GM12878 (cell line): ENCODE results near the gene NID1. TPM values are rescaled to one million over a fixed set of nuclear protein-coding genes. Genes with fewer than 3 reads are reported as not detected.

Experiments
- ATAC-seq: fragments of 200-7000 bp; cut with Tn5 transposase; 3 replicates; pipeline ENCODE4 v1.9.1; 2020; ENCODE audit warnings: mild to moderate bottlenecking, moderate library complexity
- BruUV-seq: library from RNA; stranded (reverse); fragments of 400-500 nt; replicated peaks from 2 replicates; lab custom pipeline; 2021; lab: Mats Ljungman, UMichigan
- CTCF ChIA-PET: fragments of 300-600 bp; sonication (Branson Sonifier 250); formaldehyde crosslinking; extraction: SDS; loops from one replicate; lab custom pipeline; 2021; ENCODE audit warnings: inconsistent platforms; lab: Yijun Ruan, JAX
- POLR2A ChIA-PET: fragments of 350-600 bp; formaldehyde crosslinking; extraction: SDS; loops from one replicate; lab custom pipeline; 2021; ENCODE audit warnings: inconsistent platforms; lab: Charles Lee
- RAD21 ChIA-PET: fragments of 300-600 bp; sonication (Branson Sonifier 250); formaldehyde crosslinking; loops from one replicate; lab custom pipeline; 2023; ENCODE audit warnings: antibody characterized with exemption; ENCODE audit not compliant: unreplicated experiment; lab: Charles Lee
- SMC1A ChIA-PET: fragments of 300-600 bp; sonication (Branson Sonifier 250); formaldehyde crosslinking; loops from one replicate; lab custom pipeline; 2023; ENCODE audit not compliant: unreplicated experiment, uncharacterized antibody; lab: Charles Lee
- DNase-seq: peaks from one replicate; pipeline ENCODE4 v3.0.0-alpha.2; 2011; ENCODE audit warnings: low read depth, low spot score
- FAIRE-seq: peaks from 3 replicates; lab custom pipeline; 2011; peaks lifted over from hg19 to GRCh38; lab: Jason Lieb, UNC
- H2AFZ ChIP-seq: 2 replicates; pipeline ENCODE4 v1.6.0; 2011; ENCODE audit warnings: low read depth, low read length, control low read depth; ENCODE audit not compliant: control insufficient read depth
- H3K27ac ChIP-seq: 2 replicates; pipeline ENCODE4 v1.5.1; 2011; ENCODE audit warnings: control low read depth; ENCODE audit not compliant: control insufficient read depth, insufficient read depth
- H3K27me3 ChIP-seq, 2 experiments: replicated peaks in 1 of 2; 2 replicates each; pipeline versions ENCODE4 v1.6.0 to v1.6.1; 2011; ENCODE audit warnings: low read length in 1 of 2; ENCODE audit not compliant: control insufficient read depth in 2 of 2, insufficient read depth in 2 of 2
- H3K36me3 ChIP-seq, 2 experiments: 2 replicates each; pipeline ENCODE4 v1.5.1; 2011; ENCODE audit warnings: low read length in 1 of 2; ENCODE audit not compliant: control insufficient read depth in 2 of 2, insufficient read depth in 2 of 2
- H3K4me1 ChIP-seq: 2 replicates; pipeline ENCODE4 v1.6.1; 2011; ENCODE audit warnings: mild to moderate bottlenecking, low read length, moderate library complexity, mixed read lengths; ENCODE audit not compliant: control insufficient read depth, insufficient read depth
- H3K4me2 ChIP-seq: 2 replicates; pipeline ENCODE4 v1.6.0; 2011; ENCODE audit warnings: control low read depth; ENCODE audit not compliant: control insufficient read depth, insufficient read depth
- H3K4me3 ChIP-seq: fragments of 200-600 bp; sonication (generic); 2 replicates; pipeline ENCODE4 v1.5.1; 2016
- H3K79me2 ChIP-seq: 2 replicates; pipeline ENCODE4 v1.6.0; 2011; ENCODE audit warnings: low read length; ENCODE audit not compliant: control insufficient read depth, insufficient read depth
- H3K9ac ChIP-seq: 2 replicates; pipeline ENCODE4 v1.8.0; 2011; ENCODE audit warnings: low read length, control low read depth, mixed read lengths; ENCODE audit not compliant: control insufficient read depth, insufficient read depth
- H3K9me3 ChIP-seq: replicated peaks from 3 replicates; pipeline ENCODE4 v1.5.1; 2011; ENCODE audit warnings: mild to moderate bottlenecking, low read length; ENCODE audit not compliant: control insufficient read depth, insufficient read depth
- H4K20me1 ChIP-seq: 2 replicates; pipeline ENCODE4 v1.6.0; 2011; ENCODE audit not compliant: control insufficient read depth, insufficient read depth
- BHLHE40 ChIP-seq, 2 experiments: fragments of 450-650 bp in 1 of 2; IDR thresholded peaks; 2 replicates each; pipeline ENCODE4 v1.6.1; 2011 to 2017; ENCODE audit warnings: low read depth in 2 of 2, borderline replicate concordance in 1 of 2, improper control_type of control experiment in 1 of 2, low read length in 1 of 2, mild to moderate bottlenecking in 1 of 2
- CBFB ChIP-seq: IDR thresholded peaks from 2 replicates; pipeline ENCODE4 v1.6.1; 2016; ENCODE audit warnings: antibody characterized with exemption, low read depth
- CHD2 ChIP-seq: IDR thresholded peaks from 2 replicates; pipeline ENCODE4 v1.6.1; 2011; ENCODE audit warnings: low read depth, low read length, improper control_type of control experiment, borderline replicate concordance
- CTCF ChIP-seq, 3 experiments: IDR thresholded peaks in 2 of 3; conservative IDR thresholded peaks in 1 of 3; 2 replicates each; pipeline ENCODE4 v1.5.1; 2011; ENCODE audit warnings: low read depth in 3 of 3, low read length in 3 of 3, mild to moderate bottlenecking in 3 of 3, control low read depth in 2 of 3, moderate library complexity in 2 of 3, inconsistent platforms in 1 of 3, mixed read lengths in 1 of 3; ENCODE audit not compliant: control insufficient read depth in 2 of 3, insufficient read depth in 1 of 3; ENCODE audit errors: extremely low read depth in 1 of 3
- EGR1 ChIP-seq, 2 experiments: IDR thresholded peaks; 1 replicate in 1 of 2; 2 replicates in 1 of 2; pipeline ENCODE4 v1.6.1; 2011 to 2012; ENCODE audit warnings: low read depth in 2 of 2, low read length in 2 of 2, borderline replicate concordance in 1 of 2, mild to moderate bottlenecking in 1 of 2, moderate library complexity in 1 of 2
- IRF4 ChIP-seq: IDR thresholded peaks from 2 replicates; pipeline ENCODE4 v1.6.1; 2011; ENCODE audit warnings: low read depth, low read length
- KDM1A ChIP-seq: fragments of 200-600 bp; sonication (generic); IDR thresholded peaks from 2 replicates; pipeline ENCODE4 v1.6.1; 2016; ENCODE audit warnings: borderline replicate concordance
- NFIC ChIP-seq: IDR thresholded peaks from 2 replicates; pipeline ENCODE4 v1.6.1; 2012; ENCODE audit warnings: low read depth, mild to moderate bottlenecking, inconsistent platforms, low read length, moderate library complexity
- PBX3 ChIP-seq: IDR thresholded peaks from 2 replicates; pipeline ENCODE4 v1.6.1; 2011; ENCODE audit warnings: mild to moderate bottlenecking, low read depth, low read length, moderate library complexity; ENCODE audit not compliant: insufficient replicate concordance
- RAD21 ChIP-seq: IDR thresholded peaks from 2 replicates; pipeline ENCODE4 v1.6.1; 2011; ENCODE audit warnings: mild to moderate bottlenecking, low read depth, low read length, moderate library complexity; ENCODE audit not compliant: insufficient read depth
- RAD51 ChIP-seq: fragments of 450-650 bp; IDR thresholded peaks from 2 replicates; pipeline ENCODE4 v1.6.1; 2016; ENCODE audit warnings: moderate library complexity, mild to moderate bottlenecking, inconsistent platforms
- RFX5 ChIP-seq: IDR thresholded peaks from 2 replicates; pipeline ENCODE4 v1.6.1; 2011; ENCODE audit warnings: low read depth, low read length, improper control_type of control experiment
- SPI1 ChIP-seq: IDR thresholded peaks from 2 replicates; pipeline ENCODE4 v1.6.1; 2011; ENCODE audit warnings: low read depth, mild to moderate bottlenecking, low read length, moderate library complexity, borderline replicate concordance; ENCODE audit not compliant: insufficient read depth
- STAT1 ChIP-seq: fragments of 450-650 bp; conservative IDR thresholded peaks from 2 replicates; pipeline ENCODE4 v1.6.1; 2014; ENCODE audit warnings: antibody characterized with exemption, mild to moderate bottlenecking
- ZBED1 ChIP-seq: IDR thresholded peaks from 2 replicates; pipeline ENCODE4 v1.6.1; 2016; ENCODE audit warnings: borderline replicate concordance
- WGBS: methylation state at CpG from one replicate; pipeline ENCODE4 v1.1.6; 2016; ENCODE audit warnings: low lambda C conversion rate; ENCODE audit not compliant: insufficient replicate concordance, insufficient coverage; ENCODE audit errors: missing lambda C conversion rate; 5-methylcytosine and 5-hydroxymethylcytosine counted together
- in situ Hi-C: fragments of 300-500 bp; cut with MboI; formaldehyde crosslinking; loops from 9 replicates; pipeline ENCODE4 v1.14.3; 2018; ENCODE audit warnings: mixed read lengths
- intact Hi-C: fragments of 100-400 bp; cut with micrococcal nuclease; formaldehyde crosslinking; loops from one replicate; pipeline ENCODE4 v1.14.2; 2022; ENCODE audit not compliant: unreplicated experiment
- polyA plus RNA-seq, 11 experiments: library from polyadenylated mRNA; depleted of rRNA in 4 of 11; unstranded in 6 of 11; stranded (reverse) in 5 of 11; fragments of >200 nt; fragmentation: Nextera tagmentation in 4 of 11; fragmentation: Illumina TruSeq in 1 of 11; extraction: Ambion mirVana in 4 of 11; extraction: Trizol in 1 of 11; gene quantifications; 1 replicate in 1 of 11; 2 replicates in 10 of 11; pipeline versions ENCODE4 v1.2.1 to v1.2.3, GENCODE V29; 2011 to 2016; ENCODE audit warnings: inconsistent platforms in 2 of 11, missing spikeins in 2 of 11, low read depth in 1 of 11
- total RNA-seq, 4 experiments: library from RNA; depleted of rRNA in 3 of 4; stranded (reverse); fragments of >200 nt in 3 of 4; fragmentation: Illumina TruSeq in 1 of 4; extraction: Trizol in 1 of 4; gene quantifications; 2 replicates each; pipeline versions ENCODE4 v1.2.1 to v1.2.3, GENCODE V29; 2013 to 2021

Gene NID1
- total and polyA plus RNA-seq, 10 of the 15 experiments (the other 5 are each of a cell fraction or from before 2014, with no cell fraction given), result 4.2 to 25.7 (median 11.3) TPM

- Histone ChIP-seq H4K20me1 (no peaks in the 10 kb centered on the region), H3K27me3 (no peaks in the 10 kb centered on the region), H3K9ac (no peak overlapping the region), H2AFZ (no peak overlapping the region), H3K36me3 (no peaks in the 10 kb centered on the region; a peak in 2 of 4 replicates)
- RAD21 ChIA-PET, result no interaction called here
- intact Hi-C loops, result no loop called here
- no peak for ATAC-seq
- WGBS, result 41% methylated on average over 8 of the region's 8 CpGs
- TF ChIP-seq BHLHE40 (IDR thresholded peaks at IDR 0.05; ENCODE audit: borderline replicate concordance in 1 of 2, low read depth in 2 of 2, low read length in 1 of 2), result no peak
- TF ChIP-seq ZBED1, result no peak
- TF ChIP-seq CTCF (IDR thresholded peaks at IDR 0.05 in 2 of 3, conservative IDR thresholded peaks at IDR 0.05 in 1 of 3; ENCODE audit: control insufficient read depth in 2 of 3, extremely low read depth in 1 of 3, insufficient read depth in 1 of 3, low read depth in 3 of 3, low read length in 3 of 3), result no peak
- TF ChIP-seq STAT1, result no peak
- TF ChIP-seq SPI1, result no peak
- no peak for TF ChIP-seq CHD2
- no peak for TF ChIP-seq RAD51
- no peak for TF ChIP-seq CBFB
- TF ChIP-seq IRF4, result no peak
- TF ChIP-seq RAD21, result no peak
- TF ChIP-seq KDM1A, result no peak
- no peak for TF ChIP-seq NFIC
- no peak for TF ChIP-seq PBX3
- TF ChIP-seq RFX5, result no peak
- TF ChIP-seq EGR1 (IDR thresholded peaks at IDR 0.05; ENCODE audit: borderline replicate concordance in 1 of 2, low read depth in 2 of 2, low read length in 2 of 2), result no peak
- TF ChIP-seq, all 136 proteins: peak for 0
- H3K79me2 ChIP-seq, result no peaks in the 10 kb centered on the region
- POLR2A ChIA-PET, result no interaction called here
- no TSS peak for BruUV-seq
- DNase-seq (no peak), FAIRE-seq (no peak)
- H3K27ac ChIP-seq, result no peak overlapping the region
- no peaks in the 10 kb centered on the region for H3K4me1 ChIP-seq
- SMC1A ChIA-PET, result interaction anchor here (1.1 to 1.3 kb wide), 2 partner anchors 19 to 64 kb away, joined by 4 read pairs; no protein-coding TSS in a partner anchor
- in situ Hi-C loops, result no loop called here
- H3K4me3 ChIP-seq, result no peak overlapping the region
- CTCF ChIA-PET, result no interaction called here
- H3K9me3 ChIP-seq, result no peaks in the 10 kb centered on the region
- no peak overlapping the region for H3K4me2 ChIP-seq
Measured at GRCh38 chr1:236035681-236036101, 29.2 kb downstream of the NID1 start.
